Epithelial cell of esophagus (primary cell): Measurements from ENCODE around the gene PARP3.

ENCODE experiments used
- DNase-seq: peaks from one replicate; pipeline ENCODE4 v3.0.0; 2010; ENCODE audit warnings: low read depth
- H3K4me3 ChIP-seq: 2 replicates; pipeline ENCODE4 v1.5.1; 2011; ENCODE audit warnings: mild to moderate bottlenecking, low read length, control low read depth
- TF ChIP-seq, protein P1 (sequence below): IDR thresholded peaks from 2 replicates; pipeline ENCODE4 v1.5.1; 2011; ENCODE audit warnings: low read depth, mild to moderate bottlenecking, low read length, control low read depth, inconsistent platforms; ENCODE audit not compliant: insufficient read depth; ENCODE audit errors: missing control alignments

Gene PARP3

DNA sequence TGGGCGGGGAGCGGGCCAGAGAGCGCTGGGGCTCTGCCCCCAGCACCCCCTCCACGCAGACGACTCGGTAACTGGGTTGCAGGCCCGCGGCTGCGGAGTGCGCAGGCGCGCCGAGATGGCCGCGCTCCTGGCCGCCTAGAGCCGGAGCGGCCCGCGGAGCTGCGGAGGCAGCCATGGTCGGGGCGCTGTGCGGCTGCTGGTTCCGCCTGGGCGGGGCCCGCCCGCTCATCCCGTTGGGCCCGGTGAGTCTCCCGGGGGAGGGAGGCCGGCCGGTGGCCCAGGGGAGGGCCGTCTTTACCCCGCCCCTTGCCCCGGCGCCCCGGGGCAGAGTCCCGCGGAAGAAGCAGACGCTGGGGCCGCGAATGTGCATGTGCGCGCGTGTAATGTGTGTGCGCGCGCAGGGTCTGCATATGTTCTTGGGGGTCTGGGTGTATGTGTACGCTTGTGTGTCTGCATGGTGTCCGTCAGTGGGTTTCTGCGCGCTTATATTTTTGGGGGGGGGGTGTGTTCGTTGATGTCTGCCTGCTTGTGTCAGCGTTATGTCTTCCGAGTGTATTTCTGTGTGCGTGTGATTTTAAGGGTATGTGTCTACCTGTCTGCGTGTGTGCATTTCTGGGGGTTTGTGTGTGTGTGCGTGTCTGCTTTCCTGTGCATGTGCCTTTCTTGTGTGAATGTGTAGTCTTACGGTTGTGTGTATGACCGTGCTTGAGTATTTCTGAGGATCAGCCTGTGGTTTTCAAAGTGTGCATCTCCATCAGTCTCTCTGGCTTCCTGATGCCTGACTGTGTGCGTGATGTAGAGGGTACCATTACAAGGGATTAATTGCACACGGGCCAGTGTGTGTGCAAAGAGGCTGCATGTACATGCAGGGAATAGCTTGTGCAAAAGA is 33.0 kb downstream of the PARP3 start, which contains the start of gene ABHD14A:
ABHD14A (plus strand) TSS at position 102 of the 889 bp plus-strand sequence; CDS start at position 174, 72 bp downstream.
- TF ChIP-seq, protein P1, sequence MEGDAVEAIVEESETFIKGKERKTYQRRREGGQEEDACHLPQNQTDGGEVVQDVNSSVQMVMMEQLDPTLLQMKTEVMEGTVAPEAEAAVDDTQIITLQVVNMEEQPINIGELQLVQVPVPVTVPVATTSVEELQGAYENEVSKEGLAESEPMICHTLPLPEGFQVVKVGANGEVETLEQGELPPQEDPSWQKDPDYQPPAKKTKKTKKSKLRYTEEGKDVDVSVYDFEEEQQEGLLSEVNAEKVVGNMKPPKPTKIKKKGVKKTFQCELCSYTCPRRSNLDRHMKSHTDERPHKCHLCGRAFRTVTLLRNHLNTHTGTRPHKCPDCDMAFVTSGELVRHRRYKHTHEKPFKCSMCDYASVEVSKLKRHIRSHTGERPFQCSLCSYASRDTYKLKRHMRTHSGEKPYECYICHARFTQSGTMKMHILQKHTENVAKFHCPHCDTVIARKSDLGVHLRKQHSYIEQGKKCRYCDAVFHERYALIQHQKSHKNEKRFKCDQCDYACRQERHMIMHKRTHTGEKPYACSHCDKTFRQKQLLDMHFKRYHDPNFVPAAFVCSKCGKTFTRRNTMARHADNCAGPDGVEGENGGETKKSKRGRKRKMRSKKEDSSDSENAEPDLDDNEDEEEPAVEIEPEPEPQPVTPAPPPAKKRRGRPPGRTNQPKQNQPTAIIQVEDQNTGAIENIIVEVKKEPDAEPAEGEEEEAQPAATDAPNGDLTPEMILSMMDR = no peak
- peak within 1 kb of the TSS; percentile 89 for H3K4me3 ChIP-seq

DNA sequence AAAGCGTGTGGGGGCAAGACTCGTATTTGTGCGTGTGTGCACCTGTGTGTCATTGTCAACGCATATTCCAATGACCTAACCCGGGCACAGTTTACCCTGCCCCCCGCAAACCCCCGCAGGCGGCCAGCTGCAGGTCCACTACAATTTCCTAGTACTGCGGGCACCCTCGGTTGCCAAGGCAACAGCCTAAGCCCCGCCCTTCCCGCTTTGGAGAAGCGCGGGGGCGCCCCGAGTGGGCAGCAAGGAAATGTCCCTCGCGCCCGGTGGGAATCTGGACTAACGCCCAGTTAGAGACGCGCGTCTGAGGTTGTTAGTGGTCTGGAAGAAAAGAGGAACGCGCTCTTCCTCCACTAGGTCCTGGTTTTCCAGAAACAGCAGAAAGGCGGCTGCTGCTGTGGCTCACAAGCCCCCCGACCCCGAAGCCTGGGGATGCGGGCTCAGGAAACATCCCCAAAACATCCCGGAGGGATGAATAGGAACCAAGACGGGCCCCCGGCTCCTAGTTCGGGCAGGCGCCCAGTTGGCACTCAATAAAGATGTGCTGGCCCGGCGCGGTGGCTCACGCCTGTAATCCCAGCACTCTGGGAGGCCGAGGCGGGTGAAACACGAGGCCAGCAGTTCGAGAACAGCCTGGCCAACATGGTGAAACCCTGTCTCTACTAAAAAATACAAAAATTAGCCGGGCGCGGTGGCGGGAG is 33.8 kb downstream of the PARP3 start:
- TF ChIP-seq, protein P1 = no peak
- no peak for DNase-seq
- H3K4me3 ChIP-seq = no peak overlapping the region

More for the DNA sequence above, 33.0 kb downstream of the PARP3 start, which contains the start of gene ABHD14A:
- DNase-seq = peak; percentile 77

DNA sequence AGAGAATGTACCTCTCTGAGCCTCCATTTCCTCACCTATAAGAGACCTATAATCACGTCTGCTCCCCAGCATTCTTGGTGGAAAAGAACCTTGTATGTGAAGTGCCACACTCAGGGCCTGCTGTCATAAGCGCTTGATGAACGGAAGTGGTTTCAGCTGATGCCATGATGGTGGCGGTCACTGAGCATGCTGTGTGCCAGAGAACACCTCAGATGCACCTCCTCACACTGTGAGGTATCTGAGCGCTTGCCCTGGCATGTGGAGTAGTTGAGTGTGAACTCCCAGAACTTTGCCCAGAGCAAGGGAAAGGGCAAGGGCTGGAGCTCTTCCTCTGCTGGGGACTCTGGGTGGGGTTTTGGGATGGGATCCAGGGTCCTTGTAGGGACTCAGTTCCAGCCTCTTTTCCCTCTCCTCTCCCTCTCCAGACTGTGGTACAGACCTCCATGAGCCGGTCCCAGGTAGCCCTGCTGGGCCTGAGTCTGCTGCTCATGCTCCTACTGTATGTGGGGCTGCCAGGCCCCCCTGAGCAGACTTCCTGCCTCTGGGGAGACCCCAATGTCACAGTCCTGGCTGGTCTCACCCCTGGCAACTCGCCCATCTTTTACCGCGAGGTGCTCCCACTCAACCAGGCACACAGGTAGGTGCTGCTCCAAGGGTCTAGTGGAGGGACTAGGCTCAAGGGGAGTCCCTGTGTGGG is 35.4 kb downstream of the PARP3 start:
- TF ChIP-seq, protein P1 = no peak
- no peak overlapping the region for H3K4me3 ChIP-seq
- peak; percentile 55 for DNase-seq

DNA sequence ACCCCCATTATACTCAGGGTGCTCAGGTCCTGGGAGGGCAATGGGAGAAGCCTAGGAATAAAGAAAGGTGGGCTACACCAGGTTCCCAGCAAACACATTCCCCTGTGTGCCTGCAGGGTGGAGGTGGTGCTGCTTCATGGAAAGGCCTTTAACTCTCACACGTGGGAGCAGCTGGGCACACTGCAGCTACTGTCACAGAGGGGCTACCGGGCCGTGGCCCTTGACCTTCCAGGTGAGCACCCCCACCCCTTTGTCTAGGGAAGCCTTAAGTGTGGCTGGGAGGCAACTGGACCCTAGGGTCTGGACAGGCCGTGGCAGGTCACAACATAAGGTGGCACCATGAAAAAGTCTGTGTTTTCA is 36.0 kb downstream of the PARP3 start:
- DNase-seq = no peak
- TF ChIP-seq, protein P1 = no peak
- no peak overlapping the region for H3K4me3 ChIP-seq

DNA sequence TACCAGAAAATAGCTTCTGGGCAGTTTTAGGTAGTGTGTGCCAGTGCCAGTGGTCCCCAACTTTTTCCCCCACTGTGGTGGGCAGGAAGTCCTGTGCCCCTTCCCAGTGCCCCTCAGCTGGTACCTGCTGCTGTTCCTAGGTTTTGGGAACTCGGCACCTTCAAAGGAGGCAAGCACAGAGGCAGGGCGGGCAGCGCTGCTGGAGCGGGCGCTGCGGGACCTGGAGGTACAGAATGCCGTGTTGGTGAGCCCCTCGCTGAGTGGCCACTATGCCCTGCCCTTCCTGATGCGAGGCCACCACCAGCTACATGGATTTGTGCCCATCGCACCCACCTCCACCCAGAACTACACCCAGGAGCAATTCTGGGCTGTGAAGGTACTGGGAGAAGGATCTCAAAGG is 38.1 kb downstream of the PARP3 start:
- H3K4me3 ChIP-seq = no peak overlapping the region
- TF ChIP-seq, protein P1 = no peak
- no peak for DNase-seq

DNA sequence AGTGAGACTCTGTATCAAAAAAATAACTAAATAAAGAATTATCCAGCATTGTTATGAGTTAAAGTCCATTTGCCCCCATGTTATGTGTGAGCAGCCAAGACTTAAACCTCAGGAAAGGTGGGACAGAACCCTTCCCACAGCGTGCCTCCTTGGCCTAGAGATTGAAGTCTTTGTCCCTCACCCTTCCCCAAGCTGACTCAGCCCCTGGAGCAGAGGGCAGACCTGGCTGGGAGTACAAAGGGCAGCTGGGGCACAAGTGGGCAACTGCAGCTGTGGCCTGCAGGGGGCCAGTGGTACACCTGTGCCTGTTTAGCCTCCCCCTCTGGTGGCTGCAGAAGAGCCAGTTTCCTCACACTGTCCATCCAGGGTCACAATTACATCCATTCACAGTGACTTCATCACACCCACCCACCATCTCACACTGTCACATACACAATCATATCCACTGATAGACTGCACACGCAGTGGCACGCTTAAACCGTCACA is 40.2 kb downstream of the PARP3 start:
- peak overlapping the region; percentile 65 for H3K4me3 ChIP-seq
- DNase-seq = peak; percentile 36
- TF ChIP-seq, protein P1 = peak; percentile 59
